ENCODE data around the gene LMAN2.

DNA sequence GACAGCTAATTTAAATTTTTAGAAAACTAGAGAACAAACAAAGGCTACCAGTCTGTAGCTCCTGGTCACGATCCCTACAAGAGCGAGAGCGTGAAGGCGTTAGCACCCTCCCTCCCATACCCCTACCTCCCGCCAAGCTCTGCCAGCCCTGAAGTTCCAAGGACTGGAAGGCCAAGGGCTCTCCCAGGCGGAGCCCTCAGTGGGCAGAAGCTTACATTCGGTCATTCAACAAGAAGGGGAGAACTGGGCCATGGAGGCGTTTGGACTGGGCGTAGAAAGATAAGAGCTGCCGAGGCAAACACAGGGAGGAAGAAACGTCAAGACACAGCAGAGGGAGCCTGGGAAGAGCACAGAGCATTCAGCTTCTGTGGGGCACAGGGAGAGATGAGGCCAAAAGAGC lies 42.7 kb downstream of the LMAN2 start:
- TF ChIP-seq, protein P1, sequence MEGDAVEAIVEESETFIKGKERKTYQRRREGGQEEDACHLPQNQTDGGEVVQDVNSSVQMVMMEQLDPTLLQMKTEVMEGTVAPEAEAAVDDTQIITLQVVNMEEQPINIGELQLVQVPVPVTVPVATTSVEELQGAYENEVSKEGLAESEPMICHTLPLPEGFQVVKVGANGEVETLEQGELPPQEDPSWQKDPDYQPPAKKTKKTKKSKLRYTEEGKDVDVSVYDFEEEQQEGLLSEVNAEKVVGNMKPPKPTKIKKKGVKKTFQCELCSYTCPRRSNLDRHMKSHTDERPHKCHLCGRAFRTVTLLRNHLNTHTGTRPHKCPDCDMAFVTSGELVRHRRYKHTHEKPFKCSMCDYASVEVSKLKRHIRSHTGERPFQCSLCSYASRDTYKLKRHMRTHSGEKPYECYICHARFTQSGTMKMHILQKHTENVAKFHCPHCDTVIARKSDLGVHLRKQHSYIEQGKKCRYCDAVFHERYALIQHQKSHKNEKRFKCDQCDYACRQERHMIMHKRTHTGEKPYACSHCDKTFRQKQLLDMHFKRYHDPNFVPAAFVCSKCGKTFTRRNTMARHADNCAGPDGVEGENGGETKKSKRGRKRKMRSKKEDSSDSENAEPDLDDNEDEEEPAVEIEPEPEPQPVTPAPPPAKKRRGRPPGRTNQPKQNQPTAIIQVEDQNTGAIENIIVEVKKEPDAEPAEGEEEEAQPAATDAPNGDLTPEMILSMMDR (IDR thresholded peaks at IDR 0.05), result no peak
- no peak for TF ChIP-seq EP300 (IDR thresholded peaks at IDR 0.05; ENCODE audit: low read depth)

Data from transverse colon (tissue), 3 donors.